Endothelial cell (in vitro differentiated cells): Measurements from ENCODE around the gene C3orf52. TPM values are rescaled to one million over a fixed set of nuclear protein-coding genes. Genes with fewer than 3 reads are reported as not detected.

Source experiments
- DNase-seq: peaks from one replicate; pipeline ENCODE4 v3.0.0; 2021; ENCODE audit warnings: low spot score
- H3K27ac Mint-ChIP-seq: one replicate; pipeline ENCODE4 v1.8.0; 2021; ENCODE audit warnings: mixed read lengths, inconsistent platforms; ENCODE audit not compliant: unreplicated experiment
- H3K27me3 Mint-ChIP-seq: one replicate; pipeline ENCODE4 v1.8.0; 2021; ENCODE audit warnings: mild to moderate bottlenecking, moderate library complexity, mixed read lengths, inconsistent platforms; ENCODE audit not compliant: unreplicated experiment
- H3K36me3 Mint-ChIP-seq: one replicate; pipeline ENCODE4 v1.8.0; 2021; ENCODE audit warnings: mild to moderate bottlenecking, low read depth, mixed read lengths, inconsistent platforms; ENCODE audit not compliant: unreplicated experiment
- H3K4me1 Mint-ChIP-seq: one replicate; pipeline ENCODE4 v1.8.0; 2021; ENCODE audit warnings: mild to moderate bottlenecking, mixed read lengths, inconsistent platforms; ENCODE audit not compliant: unreplicated experiment
- H3K4me3 Mint-ChIP-seq: one replicate; pipeline ENCODE4 v1.8.0; 2021; ENCODE audit warnings: mild to moderate bottlenecking, mixed read lengths, inconsistent platforms; ENCODE audit not compliant: unreplicated experiment
- H3K9me3 Mint-ChIP-seq: one replicate; pipeline ENCODE4 v1.8.0; 2021; ENCODE audit warnings: mixed read lengths, inconsistent platforms; ENCODE audit not compliant: unreplicated experiment
- CTCF ChIP-seq: fragments of 200-600 bp; sonication (generic); IDR thresholded peaks from one replicate; pipeline ENCODE4 v1.5.0; 2021; ENCODE audit warnings: antibody characterized with exemption; ENCODE audit not compliant: unreplicated experiment
- total RNA-seq: library from RNA; stranded (reverse); fragmentation: NEBNext Ultra II Directional; extraction: Animal tissue kit (Norgen Biotek cat#: 25700); gene quantifications from one replicate; pipeline ENCODE4 v1.2.1, GENCODE V29; 2021; ENCODE audit not compliant: unreplicated experiment

The C3orf52 gene
- total RNA-seq, 1 donor from 2014 or later: 8.3 TPM

GRCh38 chr3:112132554-112132953 lies 46.4 kb downstream of the C3orf52 start:
- TF ChIP-seq CTCF: no peak
- Mint-ChIP-seq H3K36me3 (no peaks in the 10 kb centered on the region), H3K27me3 (peaks cover 2% of the 10 kb centered on the region), H3K4me3 (no peak overlapping the region), H3K9me3 (no peaks in the 10 kb centered on the region), H3K27ac (no peak overlapping the region), H3K4me1 (peaks cover 24% of the 10 kb centered on the region)
- DNase-seq: no peak

GRCh38 chr3:112132975-112133448 lies 46.8 kb downstream of the C3orf52 start, which contains the start of gene GCSAM:
Gene GCSAM (minus strand): TSS chr3:112133248. CDS start chr3:112133120, 128 bp downstream.
- DNase-seq: no peak
- Mint-ChIP-seq H3K36me3 (no peaks in the 10 kb centered on the region), H3K27me3 (peaks cover 2% of the 10 kb centered on the region), H3K4me1 (peaks cover 25% of the 10 kb centered on the region), H3K27ac (no peak within 1 kb of the TSS), H3K4me3 (no peak within 1 kb of the TSS), H3K9me3 (no peaks in the 10 kb centered on the region)
- no peak for TF ChIP-seq CTCF

- Mint-ChIP-seq H3K4me1 (peaks cover 24% of the 10 kb centered on the region), H3K9me3 (no peaks in the 10 kb centered on the region), H3K36me3 (no peaks in the 10 kb centered on the region), H3K27me3 (peaks cover 2% of the 10 kb centered on the region), H3K27ac (no peak overlapping the region), H3K4me3 (no peak overlapping the region)
- no peak for TF ChIP-seq CTCF
- no peak for DNase-seq
Observed at GRCh38 chr3:112133626-112134334, 47.6 kb downstream of the C3orf52 start.

GRCh38 chr3:112134335-112135124 lies 48.3 kb downstream of the C3orf52 start:
- DNase-seq: no peak
- TF ChIP-seq CTCF: no peak
- H3K4me3 Mint-ChIP-seq: no peak overlapping the region
- H3K9me3 Mint-ChIP-seq: no peaks in the 10 kb centered on the region
- no peak overlapping the region for H3K27ac Mint-ChIP-seq
- no peaks in the 10 kb centered on the region for H3K36me3 Mint-ChIP-seq
- H3K4me1 Mint-ChIP-seq: peaks cover 24% of the 10 kb centered on the region
- peaks cover 2% of the 10 kb centered on the region for H3K27me3 Mint-ChIP-seq

GRCh38 chr3:112136046-112136445 lies 49.9 kb downstream of the C3orf52 start:
- no peak overlapping the region for H3K27ac Mint-ChIP-seq
- no peak overlapping the region for H3K4me3 Mint-ChIP-seq
- H3K36me3 Mint-ChIP-seq: no peaks in the 10 kb centered on the region
- peaks cover 2% of the 10 kb centered on the region for H3K27me3 Mint-ChIP-seq
- H3K9me3 Mint-ChIP-seq: no peaks in the 10 kb centered on the region
- no peak for TF ChIP-seq CTCF
- no peak for DNase-seq
- peaks cover 24% of the 10 kb centered on the region for H3K4me1 Mint-ChIP-seq
